Effector CD4-positive, alpha-beta T cell (primary cell): Measurements from ENCODE around the gene MIP.
"Not testable (repeated sequence)": the region's sequence is repeated elsewhere in the genome, so short reads cannot be mapped to it uniquely, and the experiment has no call there.

Experiments used
- DNase-seq: peaks from one replicate; pipeline ENCODE4 v3.0.0-alpha.2; 2020

MIP gene

GRCh38 chr12:56401612-56402011 is 52.8 kb downstream of the MIP start:
- not testable (repeated sequence) for DNase-seq

GRCh38 chr12:56401125-56401524 is 53.3 kb downstream of the MIP start:
- DNase-seq = not testable (repeated sequence)
